NCI-H2227 (cell line): Measurements from ENCODE around the gene ZNF26.

Source experiments
- DNase-seq: peaks from one replicate; lab custom pipeline; 2025; ENCODE audit not compliant: unreplicated experiment; lab: John Stamatoyannopoulos, UW

Gene ZNF26

DNA sequence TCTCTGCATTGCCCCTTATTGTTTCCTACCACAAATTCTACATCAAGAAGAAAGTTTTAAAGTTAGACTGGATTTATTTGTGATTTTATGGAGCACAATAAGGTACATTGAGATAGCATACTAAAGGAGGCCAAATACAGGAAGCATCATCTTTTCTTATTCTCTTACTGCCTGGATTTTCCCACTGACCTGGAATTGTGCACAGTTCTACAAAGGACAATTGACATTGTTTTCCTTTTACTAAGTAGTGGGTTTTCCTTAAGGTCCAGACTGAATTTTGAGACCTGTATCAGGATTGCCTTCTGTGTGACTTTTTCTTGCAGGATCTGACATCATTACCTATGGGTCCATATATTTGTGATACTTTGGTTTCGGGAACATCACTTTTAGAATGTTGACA lies 75.8 kb downstream of the ZNF26 start:
- DNase-seq = no peak

DNA sequence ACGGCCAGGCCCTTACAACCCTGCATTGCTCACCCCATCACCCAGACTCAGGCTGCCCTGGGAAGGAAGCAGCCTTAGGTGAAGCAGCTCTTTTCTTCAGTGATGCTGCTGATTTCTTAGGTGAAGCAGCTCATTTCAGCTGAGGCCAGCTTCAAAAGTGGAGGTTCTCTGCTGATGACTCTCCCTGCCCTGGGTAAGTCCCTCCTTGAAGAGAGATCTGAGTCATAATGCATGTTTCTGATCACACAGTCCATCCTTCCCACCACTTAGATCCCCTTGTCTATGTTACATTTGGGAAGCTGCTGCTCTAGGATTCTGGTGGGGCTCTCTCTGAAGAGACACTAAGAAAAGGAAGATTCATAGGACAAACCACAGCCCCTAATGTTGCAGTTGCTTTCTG lies 77.4 kb downstream of the ZNF26 start:
- no peak for DNase-seq

GRCh38 chr12:133073836-133074235 lies 87.7 kb downstream of the ZNF26 start:
- DNase-seq = no peak
